Osteocyte (in vitro differentiated cells): ENCODE results near the gene LAMTOR4. TPM values are rescaled to one million over a fixed set of nuclear protein-coding genes. Genes with fewer than 3 reads are reported as not detected.
A peak's percentile ranks its signal among the peaks of the same experiment; 100 is the strongest.

ENCODE experiments used
- DNase-seq: peaks from one replicate; pipeline ENCODE4 v3.0.0; 2021; ENCODE audit warnings: mixed read lengths; ENCODE audit not compliant: unreplicated experiment; ENCODE audit errors: extremely low spot score
- H3K27ac Mint-ChIP-seq: one replicate; pipeline ENCODE4 v1.8.0; 2021; ENCODE audit warnings: mild to moderate bottlenecking, mixed read lengths; ENCODE audit not compliant: unreplicated experiment
- H3K27me3 Mint-ChIP-seq: one replicate; pipeline ENCODE4 v1.8.0; 2021; ENCODE audit warnings: mixed read lengths; ENCODE audit not compliant: unreplicated experiment
- H3K36me3 Mint-ChIP-seq: one replicate; pipeline ENCODE4 v1.8.0; 2021; ENCODE audit warnings: mixed read lengths; ENCODE audit not compliant: unreplicated experiment
- H3K4me1 Mint-ChIP-seq: one replicate; pipeline ENCODE4 v1.8.0; 2021; ENCODE audit warnings: mixed read lengths; ENCODE audit not compliant: unreplicated experiment
- H3K4me3 Mint-ChIP-seq: one replicate; pipeline ENCODE4 v1.8.0; 2021; ENCODE audit warnings: mild to moderate bottlenecking, moderate library complexity, mixed read lengths; ENCODE audit not compliant: unreplicated experiment
- H3K9me3 Mint-ChIP-seq: one replicate; pipeline ENCODE4 v1.8.0; 2021; ENCODE audit warnings: mixed read lengths; ENCODE audit not compliant: unreplicated experiment
- CTCF ChIP-seq: fragments of 200-600 bp; sonication (generic); IDR thresholded peaks from 2 replicates; pipeline ENCODE4 v1.5.0; 2021; ENCODE audit warnings: antibody characterized with exemption, mild to moderate bottlenecking, moderate library complexity
- total RNA-seq: library from RNA; stranded (reverse); gene quantifications from 2 replicates; pipeline ENCODE4 v1.2.1, GENCODE V29; 2021

Gene LAMTOR4
- total RNA-seq, 1 donor from 2014 or later: 111 TPM

GRCh38 chr7:100124301-100125230 lies 24.2 kb upstream of the LAMTOR4 start:
- no peak for DNase-seq
- no peak for TF ChIP-seq CTCF
- Mint-ChIP-seq H3K36me3 (no peaks in the 10 kb centered on the region), H3K27ac (peak overlapping the region; percentile 56), H3K4me1 (peaks cover 28% of the 10 kb centered on the region), H3K4me3 (peak overlapping the region; percentile 26), H3K27me3 (no peaks in the 10 kb centered on the region), H3K9me3 (no peaks in the 10 kb centered on the region)

DNA sequence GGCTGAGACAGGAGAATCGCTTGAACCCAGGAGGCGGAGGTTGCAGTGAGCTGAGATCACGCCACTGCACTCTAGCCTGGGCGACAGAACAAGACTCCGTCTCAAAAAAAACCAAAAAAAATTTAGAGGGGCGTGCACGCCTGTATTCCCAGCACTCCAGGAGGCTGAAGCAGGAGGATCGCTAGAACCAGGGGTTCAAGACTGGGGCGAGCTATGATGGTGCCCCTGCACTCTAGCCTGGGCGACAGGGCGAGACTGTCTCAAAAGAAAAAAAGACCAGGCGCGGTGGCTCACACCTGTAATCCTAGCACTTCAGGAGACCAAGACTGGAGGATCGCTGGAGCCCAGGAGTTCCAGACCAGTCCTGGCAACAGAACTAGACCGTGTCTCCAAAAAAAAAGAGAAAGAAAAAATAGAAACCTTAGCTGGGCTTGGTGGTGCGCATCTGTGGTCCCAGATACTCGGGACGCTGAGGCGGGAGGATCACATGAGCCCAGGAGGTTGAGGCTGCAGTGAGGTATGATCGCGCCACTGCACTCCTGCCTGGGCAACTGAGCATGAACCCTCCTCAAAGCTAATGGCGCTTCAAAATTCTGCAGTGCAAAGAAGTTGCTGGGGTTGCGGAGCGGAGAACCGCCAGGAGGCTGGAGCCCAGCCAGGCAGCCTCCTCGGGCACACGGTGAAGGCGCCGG lies 22.3 kb upstream of the LAMTOR4 start:
- Mint-ChIP-seq H3K4me3 (peak overlapping the region; percentile 99), H3K27me3 (no peaks in the 10 kb centered on the region)

GRCh38 chr7:100126931-100127865 lies 21.5 kb upstream of the LAMTOR4 start, which contains the start of gene MBLAC1:
TSS of gene MBLAC1 (plus strand) at chr7:100126967. CDS start at chr7:100127396, 429 bp downstream.
- peak within 1 kb of the TSS; percentile 100 for H3K27ac Mint-ChIP-seq
- no peaks in the 10 kb centered on the region for H3K36me3 Mint-ChIP-seq
- H3K9me3 Mint-ChIP-seq: no peaks in the 10 kb centered on the region
- no peaks in the 10 kb centered on the region for H3K27me3 Mint-ChIP-seq
- peak; percentile 95 for DNase-seq
- no peak for TF ChIP-seq CTCF
- peaks cover 23% of the 10 kb centered on the region for H3K4me1 Mint-ChIP-seq
- H3K4me3 Mint-ChIP-seq: peak within 1 kb of the TSS; percentile 99

More for the DNA sequence above, 22.3 kb upstream of the LAMTOR4 start:
- no peak for TF ChIP-seq CTCF
- Mint-ChIP-seq H3K27ac (peak overlapping the region; percentile 100), H3K9me3 (no peaks in the 10 kb centered on the region), H3K4me1 (peaks cover 21% of the 10 kb centered on the region), H3K36me3 (no peaks in the 10 kb centered on the region)
- no peak for DNase-seq

DNA sequence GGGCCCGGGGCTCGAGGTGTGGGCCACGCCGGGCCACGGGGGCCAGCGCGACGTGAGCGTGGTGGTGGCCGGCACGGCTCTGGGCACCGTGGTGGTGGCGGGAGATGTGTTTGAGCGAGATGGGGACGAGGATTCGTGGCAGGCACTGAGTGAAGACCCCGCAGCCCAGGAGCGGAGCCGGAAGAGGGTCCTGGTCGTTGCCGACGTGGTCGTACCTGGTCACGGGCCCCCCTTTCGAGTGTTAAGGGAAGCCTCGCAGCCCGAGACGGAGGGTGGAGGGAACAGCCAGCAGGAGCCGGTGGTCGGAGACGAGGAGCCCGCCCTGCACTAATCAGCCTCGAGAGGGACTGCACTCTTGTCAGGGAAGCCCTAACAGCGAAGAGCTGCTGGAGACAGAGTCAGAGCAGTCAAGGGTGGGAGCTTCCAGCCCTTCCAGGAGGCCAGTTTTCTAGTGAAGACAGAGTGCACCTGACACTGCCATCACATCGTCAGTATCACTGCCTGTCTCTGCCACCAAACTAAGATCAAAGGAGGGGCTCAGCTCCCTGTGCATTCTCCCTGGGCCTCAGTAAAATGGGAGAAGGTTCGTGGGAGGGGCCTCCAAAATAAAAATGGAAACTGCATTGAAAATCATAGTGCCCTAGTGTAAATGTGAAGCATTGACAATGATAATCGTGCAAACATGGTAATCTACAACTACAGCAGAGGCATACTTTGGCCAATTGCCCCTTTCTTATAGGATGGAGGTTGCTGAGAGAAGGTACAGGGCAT lies 20.7 kb upstream of the LAMTOR4 start:
- Mint-ChIP-seq H3K9me3 (no peaks in the 10 kb centered on the region), H3K36me3 (no peaks in the 10 kb centered on the region), H3K27me3 (no peaks in the 10 kb centered on the region), H3K27ac (peak overlapping the region; percentile 58), H3K4me1 (peaks cover 29% of the 10 kb centered on the region), H3K4me3 (peak overlapping the region; percentile 99)
- no peak for TF ChIP-seq CTCF
- DNase-seq: no peak
